Stimulated activated CD4-positive, alpha-beta T cell treated with anti-CD3 and anti-CD28 coated beads, TNF-alpha, amount 100 ng/mL, for 24 hours (primary cell): ENCODE results near the gene APLNR.
A peak's percentile ranks its signal among the peaks of the same experiment; 100 is the strongest.
"Not testable (repeated sequence)": the region's sequence is repeated elsewhere in the genome, so short reads cannot be mapped to it uniquely, and the experiment has no call there.

Experiments
- DNase-seq, 3 experiments: peaks; one replicate each; pipeline ENCODE4 v3.0.0-alpha.2; 2020; ENCODE audit warnings: low read depth in 3 of 3

The APLNR gene

GRCh38 chr11:57237204-57237681, at the start of gene APLNR:
Gene APLNR, minus strand, starts transcription at chr11:57237250. Its CDS starts 246 bp downstream, at chr11:57237004.
- DNase-seq: no peak

GRCh38 chr11:57283231-57283990, 46.4 kb upstream of the APLNR start:
- no peak for DNase-seq

GRCh38 chr11:57281546-57281945, 44.5 kb upstream of the APLNR start:
- not testable (repeated sequence) for DNase-seq

- no peak for DNase-seq
Observed at GRCh38 chr11:57279116-57279515, 42.1 kb upstream of the APLNR start.

- no peak for DNase-seq
Observed at GRCh38 chr11:57278721-57279095, 41.7 kb upstream of the APLNR start.

- DNase-seq: peak in 2 of 3 experiments; percentile 7 to 21
Observed at GRCh38 chr11:57277845-57278720, 41.0 kb upstream of the APLNR start.

- DNase-seq: no peak
Observed at GRCh38 chr11:57276971-57277675, 40.1 kb upstream of the APLNR start.

- DNase-seq: no peak
Observed at GRCh38 chr11:57276169-57276970, 39.3 kb upstream of the APLNR start.

GRCh38 chr11:57275582-57275981, 38.5 kb upstream of the APLNR start:
- no peak for DNase-seq

GRCh38 chr11:57274904-57275498, 38.0 kb upstream of the APLNR start:
- DNase-seq: no peak

- no peak for DNase-seq
Observed at GRCh38 chr11:57273448-57274058, 36.5 kb upstream of the APLNR start.

- no peak for DNase-seq
Observed at GRCh38 chr11:57269571-57270021, 32.5 kb upstream of the APLNR start.

- no peak for DNase-seq
Observed at GRCh38 chr11:57266157-57266556, 29.1 kb upstream of the APLNR start.

GRCh38 chr11:57263351-57263750, 26.3 kb upstream of the APLNR start:
- DNase-seq: no peak

- DNase-seq: no peak
Observed at GRCh38 chr11:57262157-57262556, 25.1 kb upstream of the APLNR start.

- DNase-seq: no peak
Observed at GRCh38 chr11:57260937-57261783, 24.1 kb upstream of the APLNR start.

GRCh38 chr11:57256119-57256518, 19.1 kb upstream of the APLNR start:
- no peak for DNase-seq

- no peak for DNase-seq
Observed at GRCh38 chr11:57255618-57256017, 18.6 kb upstream of the APLNR start.

GRCh38 chr11:57254631-57255030, 17.6 kb upstream of the APLNR start:
- DNase-seq: no peak
